Myocyte (in vitro differentiated cells): ENCODE data around the gene SHISA3. TPM values are rescaled to one million over a fixed set of nuclear protein-coding genes. Genes with fewer than 3 reads are reported as not detected.

Experiments
- DNase-seq: peaks from one replicate; pipeline ENCODE4 v3.0.0-alpha.2; 2012; ENCODE audit warnings: low read depth
- total RNA-seq: library from RNA; depleted of rRNA; stranded (reverse); fragments of >200 nt; gene quantifications from 2 replicates; pipeline ENCODE4 v1.2.3, GENCODE V29; 2014

Gene SHISA3
- total RNA-seq, 1 donor from 2014 or later: not detected

DNA sequence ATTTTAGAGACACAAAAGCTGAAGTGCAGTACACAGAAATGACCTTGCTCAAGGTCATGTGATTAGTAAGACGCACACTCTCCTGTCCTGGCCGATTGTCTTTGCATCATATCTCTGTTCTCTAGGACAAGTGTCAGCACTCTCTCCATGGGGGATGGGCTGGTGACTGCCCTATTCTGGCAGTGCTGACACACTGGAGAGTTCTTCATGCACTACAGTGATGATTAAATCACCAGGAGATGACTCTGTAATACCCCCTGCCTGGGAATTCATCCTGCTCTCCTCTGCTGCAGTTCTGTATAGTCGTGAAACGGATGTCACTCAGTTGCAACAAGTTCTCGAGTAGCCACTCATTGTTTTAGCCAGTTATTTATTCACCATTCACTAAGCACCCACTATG lies 5.3 kb upstream of the SHISA3 start:
- no peak for DNase-seq

GRCh38 chr4:42392436-42392835 lies 4.9 kb upstream of the SHISA3 start:
- DNase-seq: no peak

GRCh38 chr4:42395595-42395994 lies 1.7 kb upstream of the SHISA3 start:
- DNase-seq: no peak

DNA sequence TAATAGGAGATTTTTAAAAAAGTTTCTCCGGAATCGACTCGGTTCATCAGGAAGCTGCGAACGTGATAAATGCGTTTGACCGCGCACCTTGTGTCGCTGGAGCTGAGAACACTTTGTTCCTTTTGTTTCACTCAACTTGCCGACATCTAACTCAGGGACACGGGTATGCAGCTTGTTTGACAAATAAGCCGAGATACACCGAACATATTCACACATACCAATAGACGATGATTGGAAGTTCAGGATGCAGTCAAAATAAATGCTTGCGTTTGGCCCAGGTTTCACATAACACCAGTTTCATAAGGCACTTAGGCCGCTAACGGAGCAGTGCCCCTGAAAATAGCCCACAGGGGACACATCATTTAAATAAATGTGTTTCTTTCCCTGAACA lies 932 bp upstream of the SHISA3 start:
- no peak for DNase-seq

- DNase-seq: no peak
These were observed 415 bp downstream of the SHISA3 start for GRCh38 chr4:42397635-42398170.

GRCh38 chr4:42398171-42398870 lies 1.0 kb downstream of the SHISA3 start:
- no peak for DNase-seq

DNA sequence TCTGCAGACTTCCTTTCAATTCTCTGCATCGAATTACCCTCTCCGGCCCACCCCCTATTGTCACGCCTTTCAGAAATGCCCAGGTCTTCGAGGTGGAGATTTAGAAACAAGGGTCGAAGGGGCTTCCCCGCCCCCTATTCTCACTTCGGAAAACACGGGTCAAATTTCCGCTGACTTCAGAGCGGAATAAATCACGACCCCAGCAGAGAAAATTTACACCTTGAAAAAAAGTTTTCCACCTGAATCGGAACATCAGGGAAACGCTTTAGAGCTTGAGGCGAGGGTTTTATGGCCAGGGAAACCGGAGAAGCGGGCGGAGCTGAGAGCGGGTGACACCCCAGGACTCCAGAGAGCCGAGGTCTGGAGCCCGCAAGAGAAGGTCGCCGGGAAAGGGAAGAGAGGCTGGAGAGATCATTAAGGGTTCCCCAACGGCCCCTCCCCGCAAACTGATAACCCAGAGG lies 1.6 kb downstream of the SHISA3 start:
- no peak for DNase-seq

DNA sequence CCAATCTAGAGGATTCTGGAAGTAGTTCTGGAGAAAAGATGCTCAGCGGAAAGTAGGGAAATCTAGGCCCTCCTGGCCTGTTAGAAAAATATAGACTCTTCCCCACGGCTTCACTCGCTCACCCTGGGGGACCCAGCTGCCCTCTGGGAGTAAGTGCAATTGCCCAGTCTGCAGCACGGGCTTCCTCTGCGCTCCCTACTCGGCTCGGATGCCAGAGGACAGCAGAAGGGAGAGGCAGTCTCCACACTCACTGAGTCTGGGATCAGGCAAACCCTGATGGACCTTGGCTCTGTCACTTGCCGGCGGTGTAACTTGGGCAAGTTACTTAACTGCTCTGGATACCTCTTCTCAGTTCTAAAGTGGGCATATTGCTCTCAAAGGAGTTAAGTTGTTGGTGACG lies 2.1 kb downstream of the SHISA3 start:
- DNase-seq: no peak

- DNase-seq: no peak
These were observed 3.9 kb downstream of the SHISA3 start for GRCh38 chr4:42401171-42401570.

GRCh38 chr4:42404001-42404400 lies 6.7 kb downstream of the SHISA3 start:
- DNase-seq: no peak

DNA sequence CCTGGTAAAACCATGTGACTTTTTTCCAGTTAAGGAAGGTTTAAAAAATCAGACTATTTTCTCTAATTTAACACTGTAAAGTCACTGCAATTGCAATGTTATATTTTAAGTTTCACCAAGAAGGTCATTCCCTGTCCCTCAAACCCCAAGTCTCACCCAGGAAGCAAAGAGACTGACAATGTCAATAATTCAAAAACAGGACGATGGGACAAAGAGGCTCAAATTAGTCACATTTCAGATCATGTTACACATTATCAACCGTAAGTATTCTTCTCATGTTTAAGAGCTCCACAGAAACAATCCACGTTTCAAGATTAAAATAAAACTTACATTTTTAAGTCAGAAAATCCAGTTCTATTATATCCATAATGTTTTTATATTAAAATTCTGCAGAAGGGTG lies 13.2 kb downstream of the SHISA3 start:
- no peak for DNase-seq

DNA sequence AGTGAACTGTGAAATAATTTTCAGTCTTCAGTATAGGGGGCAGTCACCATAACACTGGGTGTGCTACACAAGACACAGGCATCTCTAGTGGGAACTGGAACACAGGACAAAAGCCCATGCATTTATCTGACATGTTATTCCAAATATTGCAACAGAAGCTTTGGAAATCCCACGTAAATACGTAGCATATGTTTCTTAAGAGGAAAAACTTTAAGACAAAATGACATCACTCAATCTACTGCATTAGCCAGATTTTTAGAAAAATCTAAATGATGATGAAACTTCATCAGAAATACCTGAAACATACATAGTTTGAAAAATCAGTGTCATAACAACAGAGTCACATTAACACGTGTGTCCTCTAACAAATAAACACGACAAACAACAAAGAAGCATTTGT lies 14.5 kb downstream of the SHISA3 start:
- DNase-seq: no peak

DNA sequence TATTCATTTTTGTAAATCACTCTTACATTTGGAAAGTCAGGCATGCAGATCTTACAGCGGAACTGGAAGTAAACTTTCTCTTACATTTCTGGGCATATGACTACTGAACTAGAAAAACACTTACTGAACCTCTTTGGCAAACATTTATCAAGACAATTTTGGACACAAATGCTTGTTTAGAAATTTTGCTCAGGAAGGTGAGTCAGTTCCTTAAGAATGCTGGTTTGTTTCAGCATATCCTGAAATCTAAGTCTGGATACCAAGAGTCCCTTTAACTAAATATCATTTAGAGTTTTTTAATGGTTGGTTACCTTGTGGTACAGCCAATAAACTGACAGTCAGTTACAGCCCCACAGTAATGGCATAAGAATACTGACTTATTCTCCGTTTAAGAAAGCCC lies 15.0 kb downstream of the SHISA3 start:
- no peak for DNase-seq

DNA sequence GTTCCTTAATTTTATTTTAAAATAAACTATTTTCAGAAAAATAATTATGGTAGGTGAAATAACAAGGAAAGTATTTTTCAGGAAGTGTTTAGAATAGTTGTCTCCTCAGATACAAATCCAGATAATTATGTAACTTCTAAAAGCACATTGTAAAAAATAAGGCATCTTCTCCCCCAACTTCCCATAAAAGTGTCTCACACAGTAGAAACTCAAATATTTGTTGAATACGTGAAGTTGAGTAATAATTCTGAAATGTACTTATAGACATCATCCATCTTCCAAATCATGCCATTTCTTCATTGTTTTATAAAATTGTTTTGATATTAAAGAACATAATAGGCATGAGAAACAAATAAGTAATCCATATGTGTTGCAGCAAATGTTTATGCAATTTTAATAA lies 18.0 kb downstream of the SHISA3 start:
- no peak for DNase-seq

GRCh38 chr4:42416017-42416416 lies 18.7 kb downstream of the SHISA3 start:
- DNase-seq: no peak

- no peak for DNase-seq
These were observed 20.3 kb downstream of the SHISA3 start for GRCh38 chr4:42417550-42417949.

- no peak for DNase-seq
These were observed 22.9 kb downstream of the SHISA3 start for GRCh38 chr4:42420140-42420539.

DNA sequence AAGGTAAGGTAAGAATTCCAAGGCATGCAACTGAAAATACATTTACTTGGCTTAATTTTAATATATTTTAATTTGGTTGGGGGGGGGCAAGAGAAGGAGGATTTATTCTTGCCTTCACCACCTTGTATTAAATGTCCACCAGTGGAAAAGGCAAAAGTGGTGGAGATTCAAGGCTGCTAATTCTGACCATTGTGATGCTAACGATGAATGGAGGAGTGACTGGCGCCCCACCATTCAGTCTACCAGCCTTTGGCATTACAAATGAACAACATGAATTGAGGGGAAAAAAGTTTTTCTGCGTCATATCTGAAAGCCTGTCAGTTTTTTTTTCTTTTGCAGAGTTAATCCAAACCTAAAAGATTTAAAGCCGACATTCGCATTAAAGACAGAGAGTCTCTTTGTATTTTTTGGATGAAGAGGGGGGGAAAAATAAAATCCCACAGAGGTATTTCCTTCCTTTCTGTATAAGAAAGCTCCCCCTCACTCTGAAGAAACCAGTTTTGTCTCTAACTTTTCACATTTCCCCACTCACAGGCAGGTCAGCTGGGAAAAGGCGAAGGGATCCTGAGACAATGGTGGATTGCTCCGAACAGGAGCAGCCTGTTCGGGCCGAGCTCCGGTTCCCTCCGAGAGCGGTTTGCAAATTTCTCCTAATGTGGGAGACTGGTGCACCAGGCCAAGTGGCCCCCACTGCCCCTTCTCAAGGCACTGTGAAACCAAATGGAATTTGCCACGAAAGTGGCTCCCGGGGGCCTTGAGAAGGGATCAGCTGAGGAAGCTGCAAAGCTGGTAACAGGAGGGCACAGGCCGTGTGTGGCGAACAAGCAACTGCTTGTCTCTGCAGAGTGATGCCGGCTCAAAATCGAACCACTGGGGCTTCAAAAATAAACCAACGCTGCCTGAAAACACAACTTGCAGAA lies 28.1 kb downstream of the SHISA3 start:
- DNase-seq: no peak

GRCh38 chr4:42428036-42428435 lies 30.7 kb downstream of the SHISA3 start:
- DNase-seq: no peak

GRCh38 chr4:42436928-42437565 lies 39.8 kb downstream of the SHISA3 start:
- no peak for DNase-seq

GRCh38 chr4:42440083-42440482 lies 42.8 kb downstream of the SHISA3 start:
- DNase-seq: no peak

DNA sequence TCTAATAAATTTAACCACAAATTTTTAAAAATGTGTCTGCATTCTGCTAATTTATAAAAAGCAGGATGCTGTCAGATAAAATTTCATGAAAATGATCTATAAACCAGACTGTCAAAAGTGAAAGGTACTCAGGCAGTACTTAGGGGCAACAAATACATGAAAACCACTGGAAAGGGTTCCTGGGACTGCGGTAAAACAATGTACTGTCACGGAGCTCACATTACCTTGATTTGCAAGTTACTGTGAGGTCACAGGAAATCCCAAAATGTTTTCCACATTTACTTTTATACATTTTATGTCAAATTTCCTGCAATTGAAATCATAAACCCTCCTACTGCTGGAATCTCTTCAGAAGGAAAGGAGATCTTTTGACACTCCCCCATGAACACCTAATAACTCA lies 45.3 kb downstream of the SHISA3 start:
- no peak for DNase-seq
